Adrenal gland (tissue), 12 donors: Measurements from ENCODE around the gene LZIC. TPM values are rescaled to one million over a fixed set of nuclear protein-coding genes. Genes with fewer than 3 reads are reported as not detected.

Experiments
- DNase-seq, 7 donors: peaks; one replicate each; pipeline ENCODE4 v3.0.0-alpha.2; 2019 to 2020
- H3K27ac ChIP-seq, 5 donors: fragments of 200-600 bp; sonication (generic) in 4 of 5; 1 replicate in 3 of 5; 2 replicates in 2 of 5; pipeline versions ENCODE4 v1.5.1 to v1.8.0; 2016 to 2020; ENCODE audit warnings: mild to moderate bottlenecking in 1 of 5
- H3K27me3 ChIP-seq: fragments of 200-600 bp; 2 replicates; pipeline ENCODE4 v1.8.0; 2021
- H3K36me3 ChIP-seq, 2 donors: fragments of 200-600 bp; replicated peaks in 1 of 2; 1 replicate in 1 of 2; 2 replicates in 1 of 2; pipeline versions ENCODE4 v1.5.1 to v1.8.0; 2018 to 2022
- H3K4me1 ChIP-seq, 2 donors: fragments of 200-600 bp; replicated peaks in 1 of 2; 1 replicate in 1 of 2; 2 replicates in 1 of 2; pipeline versions ENCODE4 v1.5.1 to v1.8.0; 2018 to 2021
- H3K4me3 ChIP-seq, 4 donors: fragments of 200-600 bp; sonication (generic) in 3 of 4; one replicate each; pipeline ENCODE4 v1.5.1; 2016 to 2018
- H3K9me3 ChIP-seq, 3 donors: fragments of 200-600 bp; sonication (generic) in 1 of 3; replicated peaks in 1 of 3; 1 replicate in 2 of 3; 2 replicates in 1 of 3; pipeline versions ENCODE4 v1.5.1 to v1.8.0; 2016 to 2021
- POLR2A ChIP-seq, 2 donors: fragments of 450-650 bp; IDR thresholded peaks; one replicate each; pipeline ENCODE4 v1.6.1; 2017; ENCODE audit warnings: antibody characterized with exemption in 2 of 2, mild to moderate bottlenecking in 2 of 2, moderate library complexity in 1 of 2
- WGBS, 4 donors: extraction: QIAGEN DNeasy Blood & Tissue Kit in 2 of 4; methylation state at CpG; one replicate each; pipeline versions ENCODE4 v1.1.5 to v1.1.7; 2013 to 2017; 5-methylcytosine and 5-hydroxymethylcytosine counted together
- intact Hi-C, 2 donors: fragments of 100-400 bp; cut with DNase I; formaldehyde crosslinking; loops; one replicate each; pipeline versions ENCODE4 v1.14.1 to v1.15.0; 2022 to 2023
- polyA plus RNA-seq, 3 donors: library from polyadenylated mRNA; stranded (reverse); fragments of 200-250 nt in 2 of 3; fragments of 350-450 nt in 1 of 3; fragmentation: Illumina TruSeq in 1 of 3; extraction: RNeasy Lipid Tissue Mini Kit (QIAGEN cat#74804) in 1 of 3; gene quantifications; one replicate each; pipeline ENCODE4 v1.2.3, GENCODE V29; 2013 to 2014
- total RNA-seq, 9 donors: library from RNA; depleted of rRNA in 4 of 9; stranded (reverse); fragments of >200 nt in 4 of 9; fragments of 120-200 nt in 1 of 9; fragmentation: NEBNext Ultra II Directional in 1 of 9; extraction: Animal tissue kit (Norgen Biotek cat#: 25700) in 1 of 9; gene quantifications; one replicate each; pipeline versions ENCODE4 v1.1.0 to v1.2.4, GENCODE V29; 2013 to 2023
- TF ChIP-seq, protein P1 (sequence below), 6 experiments: fragments of 450-650 bp in 4 of 6; fragments of 200-600 bp in 2 of 6; sonication (generic) in 1 of 6; IDR thresholded peaks; 1 replicate in 5 of 6; 2 replicates in 1 of 6; pipeline versions ENCODE4 v1.5.1 to v1.8.0; 2016 to 2021; ENCODE audit warnings: antibody characterized with exemption in 6 of 6, mild to moderate bottlenecking in 2 of 6, moderate library complexity in 1 of 6
- donor health status: healthy with polysubstance abuse.
- donor health status: Bipolar disorder and iron deficiency.
- donor health status: DM: yes; HTN: yes; CAD: no.
- donor health status: DM: no; HTN: no; CAD: no.
- donor health status: DM: no; HTN: no; CAD: no.
- donor health status: DM: yes; HTN: yes; CAD: no.

The LZIC gene
- total and polyA plus RNA-seq, 12 donors: 6.5 to 42.9 (median 30.3) TPM

DNA sequence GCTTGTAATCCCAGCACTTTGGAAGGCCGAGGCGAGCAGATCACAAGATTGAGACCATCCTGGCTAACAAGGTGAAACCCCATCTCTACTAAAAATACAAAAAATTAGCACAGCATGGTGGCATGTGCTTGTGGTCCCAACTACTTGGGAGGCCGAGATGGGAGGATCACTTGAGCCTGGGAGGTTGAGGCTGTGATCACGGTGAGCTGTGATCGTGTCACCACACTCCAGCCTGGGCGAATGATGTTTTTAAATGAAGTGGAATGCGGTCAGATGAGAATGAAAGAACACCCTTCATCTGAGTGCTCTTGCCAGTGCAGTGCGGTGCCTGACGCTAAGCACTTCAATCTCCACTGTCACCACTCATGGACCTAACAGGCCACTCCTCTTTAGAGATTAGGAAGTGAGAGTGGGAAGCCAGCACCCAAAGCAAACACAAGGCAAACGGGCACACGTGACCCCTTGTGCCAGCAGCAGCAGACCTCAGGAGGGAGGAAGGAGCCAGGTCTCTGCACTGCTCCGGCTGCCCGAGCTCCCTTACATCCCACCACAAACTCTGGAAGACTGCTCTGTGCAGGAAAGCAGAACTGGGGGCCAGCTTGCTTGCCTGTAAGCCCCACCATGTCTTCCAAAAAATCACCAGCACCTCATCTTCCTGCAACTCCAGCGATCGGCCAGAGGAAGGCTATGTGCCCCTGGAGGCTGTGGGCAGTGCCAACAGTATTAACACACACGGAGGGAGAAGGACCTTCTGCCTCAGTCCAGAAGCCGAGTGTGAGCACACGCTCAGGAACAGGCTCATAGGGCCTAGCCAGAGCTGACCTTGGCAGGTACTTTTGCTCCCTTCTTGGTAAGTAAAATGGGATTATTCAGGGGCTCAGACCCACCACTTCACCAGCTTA is 42.8 kb downstream of the LZIC start:
- TF ChIP-seq POLR2A (IDR thresholded peaks at IDR 0.05): no peak
- TF ChIP-seq, protein P1, sequence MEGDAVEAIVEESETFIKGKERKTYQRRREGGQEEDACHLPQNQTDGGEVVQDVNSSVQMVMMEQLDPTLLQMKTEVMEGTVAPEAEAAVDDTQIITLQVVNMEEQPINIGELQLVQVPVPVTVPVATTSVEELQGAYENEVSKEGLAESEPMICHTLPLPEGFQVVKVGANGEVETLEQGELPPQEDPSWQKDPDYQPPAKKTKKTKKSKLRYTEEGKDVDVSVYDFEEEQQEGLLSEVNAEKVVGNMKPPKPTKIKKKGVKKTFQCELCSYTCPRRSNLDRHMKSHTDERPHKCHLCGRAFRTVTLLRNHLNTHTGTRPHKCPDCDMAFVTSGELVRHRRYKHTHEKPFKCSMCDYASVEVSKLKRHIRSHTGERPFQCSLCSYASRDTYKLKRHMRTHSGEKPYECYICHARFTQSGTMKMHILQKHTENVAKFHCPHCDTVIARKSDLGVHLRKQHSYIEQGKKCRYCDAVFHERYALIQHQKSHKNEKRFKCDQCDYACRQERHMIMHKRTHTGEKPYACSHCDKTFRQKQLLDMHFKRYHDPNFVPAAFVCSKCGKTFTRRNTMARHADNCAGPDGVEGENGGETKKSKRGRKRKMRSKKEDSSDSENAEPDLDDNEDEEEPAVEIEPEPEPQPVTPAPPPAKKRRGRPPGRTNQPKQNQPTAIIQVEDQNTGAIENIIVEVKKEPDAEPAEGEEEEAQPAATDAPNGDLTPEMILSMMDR (IDR thresholded peaks at IDR 0.05): peak in 2 of 6 experiments; percentile 18 to 32
- peak; percentile 36 to 78 (median 53) for DNase-seq
- 57 to 68% (median 65%) methylated on average over 16 to 18 of the region's 18 CpGs for WGBS, 4 donors
- intact Hi-C loops: no loop called here
- peaks cover 7 to 22% of the 10 kb centered on the region in 2 donors for H3K4me1 ChIP-seq
- no peaks in the 10 kb centered on the region for H3K9me3 ChIP-seq
- no peaks in the 10 kb centered on the region for H3K27me3 ChIP-seq
- H3K27ac ChIP-seq: peak overlapping the region in 2 of 5 donors; percentile 69 to 75
- H3K36me3 ChIP-seq: no peaks in the 10 kb centered on the region
- peak overlapping the region in 1 of 4 donors; percentile 20 for H3K4me3 ChIP-seq

DNA sequence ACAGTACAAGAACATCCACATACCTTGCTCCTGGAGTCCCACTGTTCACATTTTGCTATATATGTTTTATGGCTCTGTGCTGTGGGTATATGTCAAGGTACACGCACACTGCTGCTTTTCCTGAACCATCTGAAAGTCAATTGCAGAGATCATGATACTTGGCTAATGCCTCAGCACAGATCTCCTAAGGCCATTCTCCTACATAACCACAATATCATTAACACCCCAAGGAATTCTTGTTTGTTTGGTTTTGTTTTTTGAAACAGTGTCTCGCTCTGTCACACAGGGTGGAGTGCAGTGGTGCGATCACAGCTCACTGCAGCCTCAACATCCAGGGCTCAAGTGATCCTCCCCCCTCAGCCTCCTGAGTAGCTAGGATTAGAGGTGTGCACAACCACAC is 49.1 kb downstream of the LZIC start:
- H3K27me3 ChIP-seq: no peaks in the 10 kb centered on the region
- no peak for DNase-seq
- H3K36me3 ChIP-seq: no peaks in the 10 kb centered on the region
- H3K9me3 ChIP-seq: no peaks in the 10 kb centered on the region
- no peak overlapping the region for H3K27ac ChIP-seq
- H3K4me3 ChIP-seq: no peak overlapping the region
- intact Hi-C loops: no loop called here
- TF ChIP-seq, protein P1 (IDR thresholded peaks at IDR 0.05): no peak
- no peak for TF ChIP-seq POLR2A (IDR thresholded peaks at IDR 0.05)
- peaks cover 0 to 25% of the 10 kb centered on the region in 2 donors for H3K4me1 ChIP-seq
- WGBS, 4 donors: 94 to 98% (median 95%) methylated on average over 3 of the region's 3 CpGs

- peak in 1 of 7 donors; percentile 10 for DNase-seq
Measured at GRCh38 chr1:9892563-9893528, 50.3 kb downstream of the LZIC start.

More at GRCh38 chr1:9892563-9893528, 50.3 kb downstream of the LZIC start:
- Histone ChIP-seq H3K4me1 (peaks cover 0 to 25% of the 10 kb centered on the region in 2 donors), H3K27me3 (no peaks in the 10 kb centered on the region), H3K27ac (peak overlapping the region in 3 of 5 donors; percentile 8 to 62 (median 45)), H3K9me3 (no peaks in the 10 kb centered on the region), H3K4me3 (no peak overlapping the region), H3K36me3 (no peaks in the 10 kb centered on the region)
- WGBS, 4 donors: 59 to 68% (median 65%) methylated on average over 13 to 14 of the region's 14 CpGs
- intact Hi-C loops: no loop called here
- TF ChIP-seq POLR2A (IDR thresholded peaks at IDR 0.05): no peak
- TF ChIP-seq, protein P1 (IDR thresholded peaks at IDR 0.05): no peak
